Dermis microvascular lymphatic vessel endothelial cell (primary cell): ENCODE results near the gene BTNL8. TPM values are rescaled to one million over a fixed set of nuclear protein-coding genes. Genes with fewer than 3 reads are reported as not detected.

Experiments
- DNase-seq, 2 donors: peaks; one replicate each; pipeline versions ENCODE4 v3.0.0 to v3.0.0-alpha.2; 2010; ENCODE audit warnings: low read depth in 2 of 2
- total RNA-seq: library from RNA; depleted of rRNA; stranded (reverse); fragments of >200 nt; gene quantifications from 2 replicates; pipeline ENCODE4 v1.2.1, GENCODE V29; 2014

Gene BTNL8
- total RNA-seq, 1 donor from 2014 or later, result not detected

DNA sequence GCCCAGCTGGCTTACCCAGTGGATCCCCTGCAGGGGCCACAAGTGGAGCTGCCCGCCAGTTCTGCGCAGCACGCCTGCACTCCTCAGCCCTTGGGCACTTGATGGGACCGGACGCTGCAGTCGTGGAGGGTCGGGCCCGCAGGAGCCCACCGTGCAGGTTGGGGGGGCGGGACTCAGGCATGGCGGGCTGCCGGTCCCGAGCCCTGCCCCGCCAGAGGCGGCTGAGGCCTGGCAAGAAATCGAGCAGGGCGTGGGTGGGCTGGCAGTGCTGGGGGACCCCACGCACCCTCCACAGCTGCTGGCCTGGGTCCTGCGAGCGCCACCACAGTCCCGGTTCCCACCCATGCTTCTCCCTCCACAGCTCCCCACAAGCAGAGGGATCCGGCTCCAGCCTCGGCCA lies 70.4 kb downstream of the BTNL8 start:
- DNase-seq, result no peak

DNA sequence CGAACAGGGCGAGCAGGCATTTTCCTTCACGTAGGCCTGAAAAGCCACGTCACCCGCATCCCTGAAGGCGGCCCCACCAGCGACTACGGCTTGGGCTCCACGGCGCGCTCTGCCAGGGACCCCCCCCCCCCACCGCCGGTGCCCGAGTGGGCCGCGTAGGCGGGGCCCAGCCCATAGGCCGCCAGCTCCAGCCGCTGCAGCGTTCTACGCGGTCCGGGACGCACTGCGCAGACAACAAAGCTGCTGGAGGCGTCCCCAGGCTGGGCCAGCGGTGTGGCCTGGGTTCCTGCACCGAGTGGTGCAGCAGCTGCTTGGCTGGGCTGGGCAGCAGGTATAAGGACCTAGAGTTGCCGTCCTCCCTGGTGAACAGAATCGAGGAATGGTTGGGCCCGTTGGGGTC lies 71.4 kb downstream of the BTNL8 start:
- DNase-seq, result no peak

DNA sequence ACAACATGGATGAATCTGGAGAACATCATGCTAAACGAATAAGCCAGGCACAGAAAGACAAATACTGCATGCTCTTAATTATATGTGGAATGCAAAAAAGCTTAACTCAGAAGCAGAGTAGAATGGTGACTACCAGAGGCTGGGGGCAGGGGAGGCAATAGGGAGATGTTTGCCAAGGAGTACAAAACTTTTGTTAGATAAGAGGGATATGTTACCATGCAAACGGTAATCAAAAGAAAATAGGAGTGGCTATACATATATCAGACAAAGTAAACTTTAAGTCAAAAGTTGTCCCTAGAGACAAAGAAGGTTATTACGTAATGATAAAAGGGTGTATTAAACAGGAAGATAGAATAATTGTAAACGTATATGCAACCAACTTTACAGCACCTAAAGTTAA lies 71.9 kb downstream of the BTNL8 start:
- DNase-seq, result no peak

DNA sequence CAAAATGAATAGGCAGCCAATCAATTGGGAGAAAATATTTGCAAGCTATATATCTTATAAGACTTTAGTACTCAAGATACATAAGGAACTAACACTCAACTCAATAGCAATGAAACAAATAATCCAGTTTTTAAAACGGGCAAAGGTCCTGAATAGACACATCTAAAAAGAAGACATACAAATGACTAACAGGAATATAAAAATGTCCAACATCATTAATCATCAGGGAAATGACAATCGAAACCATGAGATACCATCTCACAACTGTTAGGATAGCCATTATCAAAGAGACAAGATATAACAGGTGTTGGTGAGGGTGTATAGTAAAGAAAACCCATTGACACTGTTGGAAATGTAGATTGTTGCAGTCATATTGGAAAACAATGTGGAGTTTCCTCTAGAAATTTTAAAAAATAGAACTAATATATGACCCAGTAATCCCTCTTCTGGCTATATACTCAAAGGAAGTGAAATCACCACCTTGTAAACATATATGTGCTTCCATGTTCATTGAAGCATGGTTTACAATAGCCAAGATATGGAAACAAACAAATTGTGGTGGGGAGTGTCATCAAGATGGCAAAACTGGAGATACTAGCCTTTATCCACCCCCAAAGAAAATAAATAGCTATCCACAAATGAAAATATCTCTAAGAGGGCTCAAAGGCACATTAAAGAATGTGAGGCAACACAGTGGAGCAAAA lies 75.8 kb downstream of the BTNL8 start:
- no peak for DNase-seq

DNA sequence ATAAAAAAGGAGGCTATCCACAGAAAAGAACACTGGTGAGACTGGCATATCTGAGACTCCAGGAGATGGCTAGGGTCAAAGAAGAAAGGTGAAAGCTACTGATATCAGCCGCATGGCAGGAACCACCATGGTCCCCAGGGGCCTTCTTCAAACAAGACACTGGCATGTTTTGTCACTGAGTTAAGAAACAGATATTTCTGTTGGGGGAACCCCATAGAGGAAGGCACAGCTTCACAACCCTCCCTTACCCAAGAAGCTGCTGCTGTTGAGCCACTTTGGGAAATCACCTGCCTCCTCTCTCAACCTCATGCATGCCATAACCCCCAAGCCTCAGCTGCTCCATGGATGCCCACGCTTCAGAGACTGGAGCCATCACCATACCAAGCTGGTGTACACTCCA lies 76.4 kb downstream of the BTNL8 start:
- DNase-seq, result no peak

DNA sequence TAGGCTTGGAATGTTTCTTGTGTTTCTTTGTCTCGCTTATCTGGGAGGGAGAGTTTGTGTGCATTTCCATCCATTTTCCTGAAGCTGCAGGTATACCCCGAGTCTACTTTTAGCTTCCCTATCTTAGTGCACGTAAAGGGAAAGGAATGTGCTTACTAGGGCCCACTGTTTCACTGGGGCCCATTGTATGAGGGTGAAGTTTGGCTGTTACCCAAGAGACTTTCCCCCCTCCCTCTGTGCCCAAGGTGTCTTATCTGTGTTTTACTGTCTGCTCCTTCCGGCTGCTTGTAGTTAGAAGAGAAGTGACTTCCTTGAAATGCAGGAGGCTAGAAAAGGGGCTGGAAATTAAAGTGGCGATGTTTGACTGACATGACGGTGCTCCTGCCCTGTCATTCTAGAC lies 77.6 kb downstream of the BTNL8 start:
- no peak for DNase-seq

DNA sequence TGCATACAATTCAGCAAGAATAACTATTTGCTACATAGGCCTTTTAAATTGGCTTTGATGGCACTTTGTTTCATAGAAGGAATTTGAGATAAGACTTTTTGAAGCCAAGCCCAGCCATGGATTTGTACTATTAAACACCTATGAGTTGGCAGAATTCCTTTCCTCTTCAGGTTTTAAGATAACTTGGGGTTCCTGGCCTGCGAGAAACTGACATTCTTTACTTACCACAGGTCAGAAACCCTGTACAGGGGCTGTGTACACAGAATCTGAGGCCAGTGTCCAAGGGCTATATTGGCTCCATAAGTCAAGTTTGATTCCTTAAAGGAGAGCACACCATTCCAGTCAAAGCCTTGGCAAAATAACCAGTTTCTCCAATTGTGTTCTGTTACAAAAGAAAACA lies 78.9 kb downstream of the BTNL8 start:
- DNase-seq, result no peak

DNA sequence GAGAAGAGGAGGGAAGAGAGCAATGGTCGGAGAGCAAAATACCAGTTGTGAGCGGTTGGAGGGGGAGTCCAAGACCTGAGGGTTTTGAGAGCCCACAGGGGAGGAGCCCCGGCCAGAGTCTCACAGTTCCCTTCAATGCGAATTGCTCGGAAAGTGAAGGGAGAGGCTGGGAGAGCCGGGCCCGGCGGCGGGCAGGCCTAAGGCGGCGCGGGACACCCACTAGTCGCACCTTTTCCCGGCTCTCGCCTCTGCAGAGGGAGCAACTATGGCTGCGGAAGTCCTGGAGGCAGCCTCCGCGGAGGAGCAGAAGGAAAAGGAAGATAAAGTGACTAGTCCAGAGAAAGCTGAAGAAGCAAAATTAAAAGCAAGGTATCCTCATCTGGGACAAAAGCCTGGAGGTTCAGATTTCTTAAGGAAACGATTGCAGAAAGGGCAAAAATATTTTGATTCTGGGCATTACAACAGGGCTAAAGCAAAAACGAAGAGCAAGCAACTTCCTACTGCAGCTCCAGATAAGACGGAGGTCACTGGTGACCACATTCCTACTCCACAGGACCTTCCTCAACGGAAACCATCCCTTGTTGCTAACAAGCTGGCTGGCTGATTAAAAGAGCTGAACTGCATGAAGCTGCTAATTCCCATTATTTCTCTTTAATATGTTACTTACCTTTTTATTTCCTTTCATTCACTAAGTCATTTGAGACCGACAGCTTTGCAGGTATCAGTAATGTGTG lies 83.2 kb downstream of the BTNL8 start:
- no peak for DNase-seq

DNA sequence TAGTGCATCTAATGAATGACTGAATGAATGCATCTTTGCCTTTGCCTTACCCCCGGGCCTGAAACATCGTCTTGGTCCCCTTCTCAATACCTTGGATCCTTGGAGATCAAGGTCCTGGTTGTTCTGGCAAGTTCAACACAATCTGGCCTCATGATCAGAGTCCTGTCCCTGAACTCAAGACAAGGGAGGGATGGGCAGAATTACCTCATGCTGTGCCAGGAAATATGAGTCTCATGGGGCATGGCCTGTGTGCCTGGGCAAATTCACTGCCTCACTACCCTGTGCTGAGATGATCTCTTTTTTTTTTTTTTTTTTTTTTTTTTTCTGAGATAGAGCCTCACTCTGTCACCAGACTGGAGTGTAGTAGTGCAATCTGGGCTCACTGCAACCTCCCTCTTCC lies 89.1 kb downstream of the BTNL8 start:
- no peak for DNase-seq

DNA sequence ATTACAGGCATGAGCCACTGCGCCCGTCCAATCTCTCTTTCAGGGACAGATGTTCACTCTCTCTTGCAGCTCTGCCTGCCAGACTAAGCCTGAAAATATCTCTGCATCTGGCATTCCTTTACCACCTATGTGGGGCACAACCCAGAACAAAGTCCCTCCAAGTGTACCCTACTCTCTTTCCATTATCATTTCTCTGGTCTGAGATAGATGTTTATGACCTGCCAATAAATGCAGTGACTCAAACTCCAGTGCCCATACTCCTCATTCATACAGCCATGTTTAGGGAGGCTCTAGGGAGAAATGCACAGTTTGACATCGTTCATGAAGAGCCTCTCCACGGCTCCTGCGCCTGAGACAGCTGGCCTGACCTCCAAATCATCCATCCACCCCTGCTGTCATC lies 89.6 kb downstream of the BTNL8 start, which contains the start of gene BTNL3:
BTNL3 (plus strand) TSS at position 255 of the 400 bp plus-strand sequence. CDS start 183 bp downstream, outside the sequence.
- DNase-seq, result no peak

DNA sequence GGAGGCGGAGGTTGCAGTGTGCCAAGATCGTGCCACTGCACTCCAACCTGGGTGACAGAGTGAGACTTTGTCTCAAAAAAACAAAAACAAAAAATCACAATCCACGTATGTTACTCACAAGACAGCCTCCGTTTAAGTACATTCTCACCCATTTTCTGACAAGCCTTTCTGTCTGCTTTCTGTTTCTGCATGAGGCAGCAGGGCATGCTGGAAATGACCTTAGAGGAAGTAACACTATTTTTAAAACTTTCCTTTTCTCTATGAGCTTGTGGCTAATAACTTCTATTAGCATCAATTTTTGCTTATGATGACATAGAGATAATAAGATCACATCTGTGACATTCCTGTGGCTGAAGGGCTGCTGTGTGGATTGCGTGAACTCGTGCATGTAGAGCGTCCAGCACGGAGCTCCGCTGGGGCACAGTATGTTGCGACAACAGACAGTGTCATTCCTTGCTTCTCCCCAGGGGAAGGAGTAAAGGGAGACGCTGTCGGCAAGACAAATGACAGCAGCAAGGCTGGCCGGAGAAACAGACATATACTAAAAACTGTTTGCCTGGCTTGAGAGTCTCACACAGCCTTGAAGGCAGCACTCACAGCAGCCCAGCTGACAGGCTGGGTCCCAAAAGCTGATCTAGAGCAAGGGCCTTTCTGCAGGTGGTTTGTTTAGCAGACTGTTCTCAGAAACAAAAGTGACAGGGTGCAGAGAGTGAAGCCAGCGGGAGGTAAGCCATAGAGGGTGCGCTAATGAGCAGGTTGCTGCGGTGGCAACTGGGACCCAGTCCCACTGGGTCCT lies 91.3 kb downstream of the BTNL8 start:
- DNase-seq, result no peak

DNA sequence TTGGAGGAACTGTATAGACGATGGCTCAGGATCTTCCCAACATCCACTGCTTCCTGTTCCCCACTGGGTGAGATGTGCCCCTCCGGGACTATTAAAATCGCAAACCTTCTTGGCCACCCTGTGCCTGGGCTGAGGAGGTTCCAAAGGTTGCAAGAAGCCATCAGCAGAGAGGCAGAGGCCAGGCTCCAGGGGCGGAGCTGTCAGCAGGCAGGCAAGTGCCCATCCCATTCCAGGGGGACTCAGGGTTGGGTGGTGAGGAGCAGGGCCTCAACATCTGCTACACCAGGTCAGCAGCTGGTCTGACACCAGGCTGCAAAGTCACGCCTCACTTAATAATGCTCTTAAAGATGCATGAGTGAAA lies 91.9 kb downstream of the BTNL8 start:
- no peak for DNase-seq

Other genes starting within 250 kb of the BTNL8 start
- 236 and 480 TPM in 2 replicates for gene FLT4, start 249.6 kb upstream of the BTNL8 start, total RNA-seq
- gene OR2Y1, start 159.1 kb upstream of the BTNL8 start, total RNA-seq, result not detected in 2 replicates
- 67.9 and 139 TPM in 2 replicates for gene MGAT1, start 96.4 kb upstream of the BTNL8 start, total RNA-seq
- 12.4 and 12.7 TPM in 2 replicates for gene ZFP62, start 37.9 kb upstream of the BTNL8 start, total RNA-seq
- not detected in 2 replicates for gene BTNL3, start 89.7 kb downstream of the BTNL8 start, total RNA-seq
- gene BTNL9, start 141.1 kb downstream of the BTNL8 start, total RNA-seq, result under 0.01 and 0.13 TPM in 2 replicates
- gene OR2V1, start 232.0 kb downstream of the BTNL8 start, total RNA-seq, result under 0.01 TPM in 1 of 2 replicates, not detected in the other
- gene OR2V2, start 248.4 kb downstream of the BTNL8 start, total RNA-seq, result not detected in 2 replicates